BJ (cell line): Measurements from ENCODE around the gene AHRR. TPM values are rescaled to one million over a fixed set of nuclear protein-coding genes. Genes with fewer than 3 reads are reported as not detected.
"Not testable (repeated sequence)": the region's sequence is repeated elsewhere in the genome, so short reads cannot be mapped to it uniquely, and the experiment has no call there.

Experiments used
- CTCF ChIA-PET: fragments of 350-600 bp; formaldehyde crosslinking; extraction: SDS; loops from one replicate; lab custom pipeline; 2021; ENCODE audit warnings: antibody characterized with exemption, inconsistent platforms; lab: Yijun Ruan, JAX
- POLR2A ChIA-PET: fragments of 300-600 bp; sonication (Branson Sonifier 250); formaldehyde crosslinking; extraction: SDS; loops from one replicate; lab custom pipeline; 2021; ENCODE audit warnings: antibody characterized with exemption; lab: Charles Lee
- DNase-seq: peaks from one replicate; pipeline ENCODE4 v3.0.0-alpha.2; 2011; ENCODE audit warnings: low read depth
- H3K27me3 ChIP-seq: 2 replicates; pipeline ENCODE4 v1.6.0; 2011; ENCODE audit warnings: low read length; ENCODE audit not compliant: control insufficient read depth, insufficient read depth
- H3K36me3 ChIP-seq: 2 replicates; pipeline ENCODE4 v1.5.1; 2011; ENCODE audit warnings: low read length; ENCODE audit not compliant: control insufficient read depth, insufficient read depth
- H3K4me3 ChIP-seq: 2 replicates; pipeline ENCODE4 v1.5.1; 2011; ENCODE audit warnings: low read depth, mild to moderate bottlenecking, control low read depth, low read length
- polyA plus RNA-seq: library from polyadenylated mRNA; depleted of rRNA; stranded (reverse); fragments of >200 nt; gene quantifications from 2 replicates; pipeline ENCODE4 v1.2.3, GENCODE V29; 2011
- TF ChIP-seq, protein P1 (sequence below): IDR thresholded peaks from 2 replicates; pipeline ENCODE4 v1.5.1; 2011; ENCODE audit warnings: low read depth, mild to moderate bottlenecking, control low read depth, inconsistent platforms, low read length, moderate library complexity; ENCODE audit not compliant: insufficient read depth

The AHRR gene
- polyA plus RNA-seq, 1 experiment = 36.4 TPM

DNA sequence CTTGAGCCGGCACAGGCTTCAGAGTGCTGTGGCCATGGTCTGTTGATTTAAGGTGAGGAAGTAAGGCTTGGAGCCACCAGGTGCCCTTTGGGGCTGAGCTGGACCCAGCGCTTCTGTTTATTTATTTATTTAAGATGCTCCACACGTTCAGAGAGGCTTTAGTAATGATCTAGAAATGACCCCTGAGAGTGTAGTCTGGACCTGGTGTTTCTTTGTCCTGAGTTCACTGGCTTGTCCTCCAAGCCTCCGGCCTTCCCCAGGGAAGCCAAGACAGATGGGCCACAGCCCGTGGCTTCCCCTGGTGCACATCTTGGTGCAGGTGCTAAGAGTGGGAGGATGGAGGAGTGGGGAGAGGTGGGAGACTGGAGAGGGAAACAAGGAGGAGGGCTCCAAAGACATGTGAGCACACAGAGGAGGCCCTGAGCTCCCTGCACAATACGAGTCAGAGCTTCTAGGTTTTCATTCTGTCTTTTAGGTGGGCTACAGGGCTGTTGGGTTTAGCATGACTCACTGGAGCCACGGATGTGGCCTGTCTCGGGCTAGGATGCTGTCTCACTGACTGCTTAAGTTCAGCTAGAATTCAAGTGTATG lies 56.9 kb downstream of the AHRR start:
- Histone ChIP-seq H3K36me3 (peaks cover 10% of the 10 kb centered on the region), H3K4me3 (no peak overlapping the region), H3K27me3 (no peaks in the 10 kb centered on the region)
- TF ChIP-seq, protein P1, sequence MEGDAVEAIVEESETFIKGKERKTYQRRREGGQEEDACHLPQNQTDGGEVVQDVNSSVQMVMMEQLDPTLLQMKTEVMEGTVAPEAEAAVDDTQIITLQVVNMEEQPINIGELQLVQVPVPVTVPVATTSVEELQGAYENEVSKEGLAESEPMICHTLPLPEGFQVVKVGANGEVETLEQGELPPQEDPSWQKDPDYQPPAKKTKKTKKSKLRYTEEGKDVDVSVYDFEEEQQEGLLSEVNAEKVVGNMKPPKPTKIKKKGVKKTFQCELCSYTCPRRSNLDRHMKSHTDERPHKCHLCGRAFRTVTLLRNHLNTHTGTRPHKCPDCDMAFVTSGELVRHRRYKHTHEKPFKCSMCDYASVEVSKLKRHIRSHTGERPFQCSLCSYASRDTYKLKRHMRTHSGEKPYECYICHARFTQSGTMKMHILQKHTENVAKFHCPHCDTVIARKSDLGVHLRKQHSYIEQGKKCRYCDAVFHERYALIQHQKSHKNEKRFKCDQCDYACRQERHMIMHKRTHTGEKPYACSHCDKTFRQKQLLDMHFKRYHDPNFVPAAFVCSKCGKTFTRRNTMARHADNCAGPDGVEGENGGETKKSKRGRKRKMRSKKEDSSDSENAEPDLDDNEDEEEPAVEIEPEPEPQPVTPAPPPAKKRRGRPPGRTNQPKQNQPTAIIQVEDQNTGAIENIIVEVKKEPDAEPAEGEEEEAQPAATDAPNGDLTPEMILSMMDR = no peak
- DNase-seq = no peak
- CTCF ChIA-PET = interaction anchor here (1.1 to 1.8 kb wide), 6 partner anchors 9 to 57 kb away, joined by 3 to 5 read pairs (median 4); partner anchors contain the start of gene AHRR
- POLR2A ChIA-PET = interaction anchor here (0.5 kb wide), 1 partner anchor 209 kb away, joined by 3 read pairs; no protein-coding TSS in a partner anchor

DNA sequence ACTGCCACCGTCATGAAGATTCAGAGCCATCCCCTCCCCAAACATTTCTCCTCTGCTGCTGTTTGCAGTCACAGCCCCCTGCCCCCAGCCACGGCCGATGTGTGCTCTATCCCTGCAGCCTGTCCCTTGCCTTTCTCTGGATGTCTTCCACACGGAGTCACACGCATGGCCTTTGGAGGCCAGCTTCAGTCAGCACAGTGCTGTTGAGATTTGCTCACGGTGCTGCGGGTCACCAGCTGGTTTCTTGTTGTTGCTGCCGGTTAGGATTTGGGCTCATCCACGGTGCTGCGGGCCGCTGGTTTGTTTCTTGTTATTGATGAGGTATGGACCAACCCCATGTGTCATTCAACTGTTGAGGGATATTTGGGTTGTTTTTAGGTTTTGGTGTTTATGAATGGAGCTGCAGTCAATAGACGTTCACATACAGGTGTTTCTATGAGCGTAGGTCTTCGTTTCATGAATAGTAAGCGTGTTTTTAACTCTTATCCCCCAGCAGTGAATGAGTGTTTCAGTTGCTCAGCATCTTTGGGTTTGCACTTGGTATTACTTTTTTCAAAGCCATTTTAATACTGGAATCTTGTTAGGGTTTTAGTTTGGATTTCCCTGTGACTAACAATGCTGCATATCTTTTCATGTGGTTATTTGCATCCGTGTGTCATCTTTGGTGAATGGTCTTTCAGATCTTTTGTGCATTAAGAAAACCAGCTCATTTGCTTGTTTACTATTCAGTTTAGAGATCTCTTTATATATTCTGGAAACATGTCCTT lies 57.6 kb downstream of the AHRR start:
- Histone ChIP-seq H3K36me3 (peaks cover 10% of the 10 kb centered on the region), H3K27me3 (no peaks in the 10 kb centered on the region), H3K4me3 (no peak overlapping the region)
- no peak for DNase-seq
- TF ChIP-seq, protein P1 = no peak
- ChIA-PET CTCF (interaction anchor here (0.6 to 1.8 kb wide), 7 partner anchors 9 to 58 kb away, joined by 3 to 5 read pairs (median 3); partner anchors contain the start of gene AHRR), POLR2A (no interaction called here)

DNA sequence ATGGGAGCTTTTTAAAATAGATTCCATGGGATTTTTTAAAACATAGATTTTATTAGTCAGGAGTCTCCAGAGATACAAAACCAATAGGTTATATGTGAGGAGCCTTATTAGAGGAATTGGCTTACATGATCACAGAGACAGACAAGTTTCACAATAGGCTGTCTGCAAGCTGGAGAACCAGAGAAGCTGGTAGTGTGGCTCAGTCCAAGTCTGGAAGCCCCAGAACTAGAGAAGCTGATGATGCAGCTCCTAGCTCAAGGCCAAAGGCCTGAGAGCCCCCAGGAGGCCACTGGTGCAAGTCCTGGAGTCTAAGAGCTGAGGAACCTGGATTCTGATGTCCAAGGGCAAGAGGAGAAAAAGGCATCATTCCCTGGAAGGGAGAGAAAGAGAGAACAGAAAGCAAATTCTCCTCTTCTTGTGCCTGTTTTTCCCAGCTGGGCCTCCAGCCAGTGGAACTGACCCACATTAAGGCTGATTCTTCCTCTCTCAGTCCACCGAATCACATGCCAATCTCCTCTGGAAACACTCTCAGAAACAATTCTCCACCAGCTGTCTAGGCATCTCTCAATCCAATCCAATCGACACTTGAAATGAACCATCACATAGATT lies 59.3 kb downstream of the AHRR start:
- TF ChIP-seq, protein P1 = no peak
- H3K4me3 ChIP-seq = no peak overlapping the region
- H3K36me3 ChIP-seq = peaks cover 10% of the 10 kb centered on the region
- ChIA-PET POLR2A (no interaction called here), CTCF (interaction anchor here (0.5 to 1.2 kb wide), 3 partner anchors 38 to 59 kb away, joined by 3 read pairs; partner anchors contain the start of gene AHRR)
- DNase-seq = no peak
- no peaks in the 10 kb centered on the region for H3K27me3 ChIP-seq

DNA sequence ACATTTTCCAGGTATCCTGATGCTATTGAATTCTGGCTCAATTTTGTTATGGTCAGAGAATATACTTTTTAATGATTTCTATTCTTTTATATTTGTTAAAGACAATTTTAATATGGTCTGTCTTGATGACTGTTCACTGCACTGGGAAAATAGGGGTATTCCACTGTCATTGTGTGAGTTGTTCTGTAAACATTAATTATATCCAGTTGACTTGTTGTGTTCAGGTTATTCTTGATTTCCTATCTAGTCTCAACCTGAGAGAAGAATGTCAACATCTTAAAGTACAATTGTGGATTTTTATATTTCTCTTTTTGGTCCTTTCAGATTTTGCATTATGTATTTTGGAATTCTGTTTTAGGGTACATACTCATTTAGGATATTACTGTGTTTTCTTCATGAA lies 61.6 kb downstream of the AHRR start:
- Histone ChIP-seq H3K4me3 (no peak overlapping the region), H3K27me3 (no peaks in the 10 kb centered on the region), H3K36me3 (peaks cover 13% of the 10 kb centered on the region)
- ChIA-PET POLR2A (no interaction called here), CTCF (no interaction called here)
- no peak for DNase-seq
- TF ChIP-seq, protein P1 = no peak

DNA sequence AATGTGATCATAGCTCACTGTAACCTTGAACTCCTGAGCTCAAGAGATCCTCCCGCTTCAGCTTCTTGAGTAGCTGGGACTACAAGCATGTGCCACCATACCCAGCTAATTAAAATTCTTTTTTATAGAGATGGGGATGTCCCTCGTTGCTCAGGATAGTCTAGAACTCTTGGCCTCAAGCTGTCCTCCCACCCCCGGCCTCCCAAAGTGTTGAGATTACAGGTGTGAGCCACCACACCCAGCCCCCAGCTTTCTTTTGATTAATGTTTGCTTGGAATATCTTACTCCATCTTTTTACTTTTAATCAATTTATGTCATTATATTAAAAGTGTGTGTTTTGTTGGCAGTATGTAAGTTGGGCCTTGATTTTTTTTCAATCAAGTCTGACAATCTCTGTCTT lies 62.1 kb downstream of the AHRR start:
- H3K36me3 ChIP-seq = peaks cover 19% of the 10 kb centered on the region
- POLR2A ChIA-PET = no interaction called here
- DNase-seq = no peak
- TF ChIP-seq, protein P1 = no peak
- no peaks in the 10 kb centered on the region for H3K27me3 ChIP-seq
- no peak overlapping the region for H3K4me3 ChIP-seq
- CTCF ChIA-PET = no interaction called here

DNA sequence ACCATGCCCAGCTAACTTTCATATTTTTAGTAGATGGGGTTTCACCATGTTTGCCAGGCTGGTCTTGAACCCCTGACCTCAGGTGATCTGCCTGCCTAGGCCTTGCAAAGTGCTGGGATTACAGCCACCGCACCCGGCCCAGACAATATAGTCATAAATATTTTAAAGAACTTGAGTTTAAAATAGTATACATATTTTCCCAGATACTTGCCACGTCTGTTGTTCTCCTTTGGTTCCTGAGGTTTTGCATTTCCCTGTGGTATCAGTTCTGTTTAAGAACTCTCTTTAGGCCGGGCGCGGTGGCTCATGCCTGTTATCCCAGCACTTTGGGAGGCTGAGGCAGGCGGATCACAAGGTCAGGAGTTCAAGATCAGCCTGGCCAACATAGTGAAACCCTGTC lies 63.1 kb downstream of the AHRR start:
- DNase-seq, POLR2A ChIA-PET, H3K27me3 ChIP-seq, CTCF ChIA-PET, H3K4me3 ChIP-seq: not testable (repeated sequence)
- H3K36me3 ChIP-seq = peaks cover 25% of the 10 kb centered on the region
